ENCODE data around the gene IQGAP3.

IQGAP3 gene

GRCh38 chr1:156544592-156545102 is 27.7 kb downstream of the IQGAP3 start:
- no peak for DNase-seq (ENCODE audit: low read depth)
- no peak overlapping the region for H3K4me3 ChIP-seq (ENCODE audit: low read depth, low read length)
- TF ChIP-seq CTCF (conservative IDR thresholded peaks at IDR 0.05; ENCODE audit: low read depth, low read length), result no peak

GRCh38 chr1:156543066-156543465 is 29.3 kb downstream of the IQGAP3 start:
- no peak overlapping the region for H3K4me3 ChIP-seq (ENCODE audit: low read depth, low read length)
- TF ChIP-seq CTCF (conservative IDR thresholded peaks at IDR 0.05; ENCODE audit: low read depth, low read length), result no peak
- DNase-seq (ENCODE audit: low read depth), result no peak

DNA sequence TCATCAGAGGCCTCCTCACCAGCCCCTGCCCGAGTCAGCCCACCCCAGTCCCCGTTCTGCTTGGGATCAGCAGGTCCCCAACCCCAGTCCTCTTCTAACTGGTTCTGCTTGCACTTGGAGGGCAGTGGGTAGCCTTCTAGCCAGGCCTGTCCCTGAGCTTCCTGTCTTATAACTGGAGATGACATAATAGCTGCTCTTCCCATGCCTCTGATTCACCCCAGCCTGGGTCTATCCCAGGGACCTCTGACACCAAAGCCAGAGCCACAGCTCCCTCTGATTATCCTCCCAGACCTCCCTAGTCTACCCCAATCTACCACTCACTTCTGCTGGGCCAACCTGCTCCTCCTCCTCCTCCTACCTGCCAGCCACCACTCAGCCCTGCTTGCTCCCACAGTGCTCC is 31.4 kb downstream of the IQGAP3 start:
- no peak for TF ChIP-seq CTCF (conservative IDR thresholded peaks at IDR 0.05; ENCODE audit: low read depth, low read length)
- no peak for DNase-seq (ENCODE audit: low read depth)
- H3K4me3 ChIP-seq (ENCODE audit: low read depth, low read length), result no peak overlapping the region

GRCh38 chr1:156539818-156540355 is 32.5 kb downstream of the IQGAP3 start:
- no peak for DNase-seq (ENCODE audit: low read depth)

GRCh38 chr1:156538711-156539440 is 33.5 kb downstream of the IQGAP3 start:
- DNase-seq (ENCODE audit: low read depth), result no peak
- TF ChIP-seq CTCF (conservative IDR thresholded peaks at IDR 0.05; ENCODE audit: low read depth, low read length), result no peak
- no peak overlapping the region for H3K4me3 ChIP-seq (ENCODE audit: low read depth, low read length)

More at GRCh38 chr1:156539818-156540355, 32.5 kb downstream of the IQGAP3 start:
- TF ChIP-seq CTCF (conservative IDR thresholded peaks at IDR 0.05; ENCODE audit: low read depth, low read length), result no peak
- H3K4me3 ChIP-seq (ENCODE audit: low read depth, low read length), result no peak overlapping the region

- TF ChIP-seq CTCF (conservative IDR thresholded peaks at IDR 0.05; ENCODE audit: low read depth, low read length), result no peak
- DNase-seq (ENCODE audit: low read depth), result no peak
- H3K4me3 ChIP-seq (ENCODE audit: low read depth, low read length), result no peak overlapping the region
These were observed 35.3 kb downstream of the IQGAP3 start for GRCh38 chr1:156537027-156537426.

All from choroid plexus epithelial cell (primary cell).